K562 (cell line): ENCODE measurements around the gene TMED5. TPM values are rescaled to one million over a fixed set of nuclear protein-coding genes. Genes with fewer than 3 reads are reported as not detected.

ENCODE experiments used
- ATAC-seq: fragments of 200-7000 bp; cut with Tn5 transposase; 3 replicates; pipeline ENCODE4 v1.9.1; 2020; ENCODE audit warnings: moderate library complexity
- BruUV-seq: library from RNA; stranded (reverse); fragments of 400-500 nt; replicated peaks from 2 replicates; lab custom pipeline; 2021; lab: Mats Ljungman, UMichigan
- CTCF ChIA-PET: fragments of 300-600 bp; formaldehyde crosslinking; extraction: SDS; loops from one replicate; lab custom pipeline; 2021; ENCODE audit warnings: low intra/inter-chr PET ratio; lab: Yijun Ruan, JAX
- POLR2A ChIA-PET: fragments of 300-600, 350-650 bp; sonication (Branson Sonifier 250); formaldehyde crosslinking; extraction: SDS; loops from one replicate; lab custom pipeline; 2021; ENCODE audit warnings: antibody characterized with exemption, inconsistent platforms; lab: Yijun Ruan, JAX
- DNase-seq, 4 experiments: peaks; one replicate each; pipeline versions ENCODE4 v3.0.0 to v3.0.0-alpha.2; 2011 to 2018; ENCODE audit warnings: low spot score in 3 of 4, mixed read lengths in 3 of 4; ENCODE audit errors: extremely low read depth in 1 of 4
- FAIRE-seq: peaks from 2 replicates; lab custom pipeline; 2011; peaks lifted over from hg19 to GRCh38; lab: Jason Lieb, UNC
- H2AFZ ChIP-seq: 2 replicates; pipeline ENCODE4 v1.6.0; 2011; ENCODE audit warnings: low read depth, low read length, control low read depth, inconsistent platforms
- H3K27ac ChIP-seq: fragments of 200-600 bp; 3 replicates; pipeline ENCODE4 v1.8.0; 2011; ENCODE audit warnings: low read depth, mild to moderate bottlenecking, control low read depth, inconsistent platforms, low read length, moderate library complexity, mixed read lengths; ENCODE audit errors: extremely low read depth
- H3K27me3 ChIP-seq, 2 experiments: fragments of 300-600 bp in 1 of 2; 2 replicates in 1 of 2; 3 replicates in 1 of 2; pipeline versions ENCODE4 v1.6.0 to v1.8.0; 2011; ENCODE audit warnings: inconsistent platforms in 2 of 2, low read length in 2 of 2, mild to moderate bottlenecking in 1 of 2, mixed read lengths in 1 of 2, moderate library complexity in 1 of 2; ENCODE audit not compliant: control insufficient read depth in 2 of 2, insufficient read depth in 2 of 2
- H3K36me3 ChIP-seq: fragments of 300-600 bp; 3 replicates; pipeline ENCODE4 v1.8.0; 2011; ENCODE audit warnings: mild to moderate bottlenecking, low read length, inconsistent platforms; ENCODE audit not compliant: control insufficient read depth, insufficient read depth
- H3K4me1 ChIP-seq, 2 experiments: fragments of 200-600 bp in 1 of 2; replicated peaks in 1 of 2; 2 replicates in 1 of 2; 3 replicates in 1 of 2; pipeline versions ENCODE4 v1.5.1 to v1.8.0; 2011; ENCODE audit warnings: inconsistent platforms in 2 of 2, low read length in 2 of 2, mild to moderate bottlenecking in 1 of 2, mixed read lengths in 1 of 2, moderate library complexity in 1 of 2; ENCODE audit not compliant: control insufficient read depth in 2 of 2, insufficient read depth in 2 of 2
- H3K4me2 ChIP-seq: 2 replicates; pipeline ENCODE4 v1.6.1; 2011; ENCODE audit warnings: low read length, control low read depth, inconsistent platforms, mixed read lengths; ENCODE audit not compliant: insufficient read depth
- H3K4me3 ChIP-seq: fragments of 200-600 bp; sonication (generic), shearing (Covaris generic); 2 replicates; pipeline ENCODE4 v1.5.1; 2016; ENCODE audit warnings: control low read depth, inconsistent platforms
- H3K79me2 ChIP-seq: fragments of 200-600 bp; 3 replicates; pipeline ENCODE4 v1.8.0; 2011; ENCODE audit warnings: low read length, inconsistent platforms; ENCODE audit not compliant: control insufficient read depth, insufficient read depth
- H3K9ac ChIP-seq, 2 experiments: 2 replicates each; pipeline versions ENCODE4 v1.6.0 to v1.6.1; 2011; ENCODE audit warnings: low read depth in 2 of 2, low read length in 2 of 2, control low read depth in 1 of 2, inconsistent platforms in 1 of 2, mild to moderate bottlenecking in 1 of 2, mixed read lengths in 1 of 2; ENCODE audit not compliant: insufficient read depth in 1 of 2
- H3K9me1 ChIP-seq: one replicate; pipeline ENCODE4 v1.6.0; 2011; ENCODE audit warnings: inconsistent platforms, mild to moderate bottlenecking, low read length, moderate library complexity; ENCODE audit not compliant: control insufficient read depth, insufficient read depth
- H3K9me3 ChIP-seq: replicated peaks from 2 replicates; pipeline ENCODE4 v1.5.1; 2011; ENCODE audit warnings: low read depth, low read length, inconsistent platforms; ENCODE audit not compliant: control insufficient read depth, insufficient read depth
- H4K20me1 ChIP-seq: replicated peaks from 2 replicates; pipeline ENCODE4 v1.6.1; 2011; ENCODE audit warnings: low read length, inconsistent platforms, mixed read lengths; ENCODE audit not compliant: control insufficient read depth, insufficient read depth
- RAD21 ChIP-seq, 2 experiments: fragments of 250-450 bp in 1 of 2; fragments of 450-650 bp in 1 of 2; sonication (Bioruptor Pico) in 1 of 2; formaldehyde crosslinking in 1 of 2; IDR thresholded peaks in 1 of 2; conservative IDR thresholded peaks in 1 of 2; 2 replicates each; pipeline versions ENCODE4 v1.4.0 to v1.8.0; 2020 to 2022; ENCODE audit warnings: mild to moderate bottlenecking in 2 of 2, moderate library complexity in 1 of 2
- RERE ChIP-seq: sonication (generic); formaldehyde crosslinking; IDR thresholded peaks from 2 replicates; pipeline ENCODE4 v1.8.0; 2023; ENCODE audit warnings: missing genetic modification reagents, mild to moderate bottlenecking, borderline replicate concordance
- WGBS: fragments of 100-300 bp; shearing (Covaris generic); methylation state at CpG from one replicate; pipeline ENCODE4 v1.1.6; 2016; ENCODE audit warnings: low coverage, mixed read lengths; ENCODE audit not compliant: insufficient coverage; ENCODE audit errors: missing lambda C conversion rate; 5-methylcytosine and 5-hydroxymethylcytosine counted together
- in situ Hi-C: fragments of 300-500 bp; cut with MboI; formaldehyde crosslinking; loops from 4 replicates; pipeline ENCODE4 v1.15.0; 2018; ENCODE audit warnings: inconsistent platforms, mixed read lengths
- intact Hi-C: fragments of 100-400 bp; cut with micrococcal nuclease; formaldehyde crosslinking; loops from 2 replicates; pipeline ENCODE4 v1.14.2; 2022
- polyA plus RNA-seq, 8 experiments: library from polyadenylated mRNA; depleted of rRNA in 4 of 8; stranded (reverse) in 5 of 8; unstranded in 3 of 8; fragments of >200 nt; fragmentation: Nextera tagmentation in 2 of 8; fragmentation: Illumina TruSeq in 1 of 8; extraction: Ambion mirVana in 2 of 8; extraction: Trizol in 1 of 8; gene quantifications; 2 replicates each; pipeline versions ENCODE4 v1.2.1 to v1.2.3, GENCODE V29; 2011 to 2014; ENCODE audit warnings: inconsistent platforms in 1 of 8, missing spikeins in 1 of 8
- total RNA-seq, 7 experiments: library from RNA; depleted of rRNA in 6 of 7; stranded (reverse); fragments of >200 nt in 6 of 7; fragmentation: Illumina TruSeq in 2 of 7; extraction: Trizol in 2 of 7; gene quantifications; 2 replicates each; pipeline versions ENCODE4 v1.2.1 to v1.2.3, GENCODE V29; 2011 to 2021; ENCODE audit warnings: low replicate concordance in 1 of 7

TMED5 gene
- total and polyA plus RNA-seq, 9 of the 15 experiments (the other 6 are each of a cell fraction or from before 2014, with no cell fraction given): 28.7 to 83.7 (median 67.2) TPM

- no TSS peak for BruUV-seq
- 67% methylated on average over 1 of the region's 1 CpG for WGBS
- CTCF ChIA-PET: no interaction called here
Measured at GRCh38 chr1:93111065-93111464, 69.1 kb downstream of the TMED5 start.

More at GRCh38 chr1:93111065-93111464, 69.1 kb downstream of the TMED5 start:
- Histone ChIP-seq H3K4me3 (no peak overlapping the region), H3K4me1 (0 out of 5 replicates have a peak, but pooled peaks cover 0 to 5% of the 10 kb centered on the region in 2 experiments), H3K36me3 (peaks cover 55% of the 10 kb centered on the region), H3K27me3 (no peaks in the 10 kb centered on the region), H3K79me2 (peaks cover 79% of the 10 kb centered on the region), H3K27ac (peak overlapping the region; percentile 1; the same call in 1 of the 3 replicates), H4K20me1 (no peaks in the 10 kb centered on the region), H3K4me2 (no peak overlapping the region), H3K9me1 (no peaks in the 10 kb centered on the region), H2AFZ (no peak overlapping the region), H3K9ac (no peak overlapping the region), H3K9me3 (peaks cover 6% of the 10 kb centered on the region)
- POLR2A ChIA-PET: interaction anchor here (0.7 to 1.0 kb wide), 2 partner anchors 10 kb away, joined by 4 to 5 read pairs; no protein-coding TSS in a partner anchor
- no peak for ATAC-seq
- DNase-seq: no peak
- in situ Hi-C loops (no loop called here), intact Hi-C loops (no loop called here)
- FAIRE-seq: no peak
- no peak for TF ChIP-seq RERE (CRISPR knock-in tag)
- TF ChIP-seq RAD21 (CRISPR knock-in tag; conservative IDR thresholded peaks at IDR 0.05 in 1 of 2, IDR thresholded peaks at IDR 0.05 in 1 of 2): no peak
